ENCODE measurements around the gene POLR3A. TPM values are rescaled to one million over a fixed set of nuclear protein-coding genes. Genes with fewer than 3 reads are reported as not detected.

POLR3A gene
- total and polyA plus RNA-seq, 12 donors: 4.2 to 12.5 (median 10.2) TPM

DNA sequence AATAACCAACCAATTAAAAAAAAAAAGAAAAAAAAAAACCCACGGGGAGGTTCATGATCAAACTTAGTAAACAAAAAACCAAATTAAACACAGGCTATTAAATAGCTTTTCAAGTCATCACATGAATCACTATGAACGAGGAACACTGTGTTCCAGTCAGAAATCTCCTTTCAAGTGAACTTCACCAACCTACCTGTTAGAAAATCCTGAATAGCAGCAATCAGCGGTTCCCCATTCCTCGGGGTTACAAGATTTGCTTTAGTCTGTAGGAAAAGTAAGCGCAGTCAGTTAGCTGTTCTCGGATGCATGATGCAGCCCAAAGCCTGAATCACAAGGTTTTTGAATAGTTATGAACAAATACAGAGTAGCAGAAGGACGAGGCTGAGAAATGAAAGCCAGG is 19.0 kb downstream of the POLR3A start:
- no peak overlapping the region for H3K4me3 ChIP-seq
- peaks cover 0 to 100% (median 78%) of the 10 kb centered on the region in 9 donors for H3K36me3 ChIP-seq
- intact Hi-C loops (cut with DNase I): no loop called here
- DNase-seq (no peak), ATAC-seq (no peak)
- TF ChIP-seq, protein P1, sequence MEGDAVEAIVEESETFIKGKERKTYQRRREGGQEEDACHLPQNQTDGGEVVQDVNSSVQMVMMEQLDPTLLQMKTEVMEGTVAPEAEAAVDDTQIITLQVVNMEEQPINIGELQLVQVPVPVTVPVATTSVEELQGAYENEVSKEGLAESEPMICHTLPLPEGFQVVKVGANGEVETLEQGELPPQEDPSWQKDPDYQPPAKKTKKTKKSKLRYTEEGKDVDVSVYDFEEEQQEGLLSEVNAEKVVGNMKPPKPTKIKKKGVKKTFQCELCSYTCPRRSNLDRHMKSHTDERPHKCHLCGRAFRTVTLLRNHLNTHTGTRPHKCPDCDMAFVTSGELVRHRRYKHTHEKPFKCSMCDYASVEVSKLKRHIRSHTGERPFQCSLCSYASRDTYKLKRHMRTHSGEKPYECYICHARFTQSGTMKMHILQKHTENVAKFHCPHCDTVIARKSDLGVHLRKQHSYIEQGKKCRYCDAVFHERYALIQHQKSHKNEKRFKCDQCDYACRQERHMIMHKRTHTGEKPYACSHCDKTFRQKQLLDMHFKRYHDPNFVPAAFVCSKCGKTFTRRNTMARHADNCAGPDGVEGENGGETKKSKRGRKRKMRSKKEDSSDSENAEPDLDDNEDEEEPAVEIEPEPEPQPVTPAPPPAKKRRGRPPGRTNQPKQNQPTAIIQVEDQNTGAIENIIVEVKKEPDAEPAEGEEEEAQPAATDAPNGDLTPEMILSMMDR (IDR thresholded peaks at IDR 0.05): no peak
- H3K4me1 ChIP-seq: no peaks in the 10 kb centered on the region
- 94 to 95% methylated on average over 7 of the region's 7 CpGs for WGBS, 2 donors
- no peaks in the 10 kb centered on the region for H3K27me3 ChIP-seq
- H3K9me3 ChIP-seq: no peaks in the 10 kb centered on the region
- H3K27ac ChIP-seq: no peak overlapping the region

DNA sequence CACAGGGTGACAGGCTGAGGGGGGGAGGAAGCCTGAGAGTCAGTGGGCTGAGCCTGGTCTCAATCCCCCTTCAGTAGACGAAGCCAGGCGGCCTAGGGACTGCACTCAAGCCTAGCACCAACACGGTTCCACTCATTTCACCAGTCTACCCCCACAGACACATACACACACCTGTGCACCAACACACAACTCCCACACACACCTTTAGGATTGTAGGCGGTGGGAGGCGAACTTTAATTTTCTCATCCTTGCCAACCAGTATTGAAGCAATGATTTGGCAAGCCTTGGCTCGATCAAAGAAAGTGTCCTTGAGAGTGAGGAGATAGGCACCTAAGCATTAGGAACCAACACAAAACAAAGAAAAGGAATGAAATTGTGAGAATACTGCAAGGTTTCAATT is 19.7 kb downstream of the POLR3A start:
- TF ChIP-seq, protein P1 (IDR thresholded peaks at IDR 0.05): no peak
- DNase-seq (no peak), ATAC-seq (no peak)
- Histone ChIP-seq H3K4me3 (no peak overlapping the region), H3K9me3 (no peaks in the 10 kb centered on the region), H3K27me3 (no peaks in the 10 kb centered on the region), H3K4me1 (no peaks in the 10 kb centered on the region), H3K36me3 (peaks cover 0 to 100% (median 77%) of the 10 kb centered on the region in 9 donors), H3K27ac (no peak overlapping the region)
- 95 to 97% methylated on average over 6 of the region's 6 CpGs for WGBS, 2 donors
- intact Hi-C loops (cut with DNase I): loop anchor here in 1 of 10 donors (5.0 kb wide), 1 partner anchor 162 kb away; no protein-coding TSS in a partner anchor

DNA sequence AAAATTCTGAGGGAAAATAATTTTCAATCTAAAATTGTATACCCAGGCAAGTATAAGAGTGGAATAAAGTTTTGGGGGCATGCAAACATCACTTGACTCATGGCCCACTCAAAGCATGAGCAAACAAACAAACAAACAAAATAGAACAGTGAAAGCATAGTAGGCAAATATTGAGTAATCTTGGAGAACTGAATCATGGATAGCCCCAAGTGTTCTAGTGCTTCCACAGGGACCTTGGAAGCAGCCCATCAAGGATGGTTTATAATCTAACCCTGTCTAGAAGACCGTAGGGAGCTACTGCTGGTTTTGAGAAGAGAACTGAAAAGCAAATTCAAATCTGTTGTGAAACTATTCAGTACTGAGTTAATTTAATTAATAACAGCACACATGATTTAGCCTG is 22.1 kb downstream of the POLR3A start:
- ATAC-seq (no peak), DNase-seq (no peak)
- peaks cover 0 to 100% (median 64%) of the 10 kb centered on the region in 9 donors for H3K36me3 ChIP-seq
- no peak overlapping the region for H3K4me3 ChIP-seq
- TF ChIP-seq, protein P1 (IDR thresholded peaks at IDR 0.05): no peak
- H3K4me1 ChIP-seq: no peaks in the 10 kb centered on the region
- H3K9me3 ChIP-seq: no peaks in the 10 kb centered on the region
- intact Hi-C loops (cut with DNase I): loop anchor here in 1 of 10 donors (5.0 kb wide), 1 partner anchor 160 kb away; no protein-coding TSS in a partner anchor
- H3K27me3 ChIP-seq: no peaks in the 10 kb centered on the region
- 81 to 92% methylated on average over 1 of the region's 1 CpG for WGBS, 2 donors
- H3K27ac ChIP-seq: no peak overlapping the region

DNA sequence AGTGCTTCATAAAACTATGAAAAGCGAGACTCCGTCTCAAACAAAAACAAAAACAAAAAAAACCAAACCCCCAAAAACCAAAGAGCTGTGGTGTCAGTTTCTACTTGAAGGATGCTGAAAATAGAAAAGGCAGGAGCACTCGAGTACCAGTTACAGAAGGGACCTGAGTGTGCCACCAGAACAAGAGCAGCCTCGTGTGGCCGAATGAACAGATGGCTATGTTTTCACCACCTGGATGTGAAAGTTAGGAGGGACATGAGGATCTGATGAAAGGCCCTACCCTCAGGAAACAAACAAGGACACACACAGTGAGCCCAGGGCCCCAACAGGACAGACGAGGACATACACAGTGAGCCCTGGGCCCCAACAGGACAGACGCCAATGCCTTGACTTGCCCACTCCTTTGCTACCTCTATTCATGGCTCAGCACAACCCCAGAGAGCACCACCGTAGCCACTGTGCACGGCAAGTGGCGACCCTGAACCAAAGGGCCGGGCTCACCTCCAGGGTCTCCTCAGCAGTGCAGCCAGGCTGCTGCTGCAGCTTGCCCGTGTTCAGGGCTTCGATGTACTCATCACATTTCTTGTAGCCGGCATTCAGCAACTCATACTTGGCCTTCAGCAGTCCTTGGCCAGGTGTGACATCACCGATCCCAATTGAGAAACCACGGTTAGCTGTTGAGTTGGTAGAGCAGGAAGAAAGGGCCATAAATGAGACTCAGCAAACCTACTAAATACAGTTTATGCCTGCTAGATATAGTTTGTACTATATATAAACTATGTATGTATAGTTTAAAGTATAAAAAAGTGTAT is 24.9 kb downstream of the POLR3A start:
- Histone ChIP-seq H3K4me3 (no peak overlapping the region), H3K27me3 (no peaks in the 10 kb centered on the region), H3K9me3 (no peaks in the 10 kb centered on the region), H3K36me3 (peaks cover 0 to 100% (median 61%) of the 10 kb centered on the region in 9 donors), H3K4me1 (no peaks in the 10 kb centered on the region), H3K27ac (no peak overlapping the region)
- 71 to 75% methylated on average over 16 of the region's 16 CpGs for WGBS, 2 donors
- DNase-seq: no peak
- TF ChIP-seq, protein P1 (IDR thresholded peaks at IDR 0.05): peak in 8 of 9 donors; percentile 11 to 58 (median 26)
- peak in 7 of 8 donors; percentile 28 to 85 (median 64) for ATAC-seq
- intact Hi-C loops (cut with DNase I): loop anchor here in 3 of 10 donors (5.0 kb wide), 1 partner anchor 157 kb away; no protein-coding TSS in a partner anchor
